GM20000 (cell line): Measurements from ENCODE around the gene LRMDA.

Experiments used
- DNase-seq: peaks from one replicate; pipeline ENCODE4 v3.0.0; 2012; ENCODE audit warnings: low spot score
- CTCF ChIP-seq: IDR thresholded peaks from 2 replicates; pipeline ENCODE4 v1.5.1; 2012; ENCODE audit warnings: mild to moderate bottlenecking, control low read depth; ENCODE audit errors: extremely low read depth, missing control alignments

LRMDA gene

GRCh38 chr10:75980419-75981002 lies 549.1 kb downstream of the LRMDA start:
- DNase-seq, result no peak
- TF ChIP-seq CTCF, result no peak

GRCh38 chr10:75982611-75983369 lies 551.4 kb downstream of the LRMDA start:
- no peak for DNase-seq
- TF ChIP-seq CTCF, result no peak

GRCh38 chr10:75984067-75984466 lies 552.6 kb downstream of the LRMDA start:
- DNase-seq, result no peak
- TF ChIP-seq CTCF, result no peak

- DNase-seq, result no peak
- TF ChIP-seq CTCF, result no peak
Observed at GRCh38 chr10:75987616-75988015, 556.2 kb downstream of the LRMDA start.

GRCh38 chr10:75994357-75995040 lies 563.1 kb downstream of the LRMDA start:
- TF ChIP-seq CTCF, result no peak
- DNase-seq, result no peak

- DNase-seq, result no peak
- no peak for TF ChIP-seq CTCF
Observed at GRCh38 chr10:75995041-75995430, 563.6 kb downstream of the LRMDA start.

- no peak for DNase-seq
- no peak for TF ChIP-seq CTCF
Observed at GRCh38 chr10:75995720-75996119, 564.3 kb downstream of the LRMDA start.
